ENCODE measurements around the gene INPP4A. TPM values are rescaled to one million over a fixed set of nuclear protein-coding genes. Genes with fewer than 3 reads are reported as not detected.

INPP4A gene
- polyA plus RNA-seq, 1 donor (not counting 4 experiments of a cell fraction or from before 2014, with no cell fraction given): 10.7 TPM

GRCh38 chr2:98571796-98572195 is 127.1 kb downstream of the INPP4A start:
- TF ChIP-seq EZH2 (IDR thresholded peaks at IDR 0.05; ENCODE audit: low read length): no peak
- no peak for TF ChIP-seq CTCF (optimal IDR thresholded peaks at IDR 0.05 in 1 of 3, IDR thresholded peaks at IDR 0.05 in 1 of 3, conservative IDR thresholded peaks at IDR 0.05 in 1 of 3; ENCODE audit: extremely low read depth in 1 of 3, insufficient read depth in 2 of 3, low read length in 3 of 3)
- no peak overlapping the region for H2AFZ ChIP-seq (ENCODE audit: control insufficient read depth, low read length)
- peaks cover 4% of the 10 kb centered on the region for H3K9me1 ChIP-seq (ENCODE audit: control insufficient read depth, extremely low read depth, insufficient read depth, low read length)
- no peak for DNase-seq (ENCODE audit: low read depth, low spot score)
- no peak overlapping the region for H3K4me2 ChIP-seq (ENCODE audit: control insufficient read depth, extremely low read depth, insufficient read depth, low read depth, low read length)
- H3K79me2 ChIP-seq (ENCODE audit: control insufficient read depth, insufficient read depth, low read length): no peaks in the 10 kb centered on the region
- H3K9ac ChIP-seq (ENCODE audit: control insufficient read depth, extremely low read depth, insufficient read depth, low read length): no peak overlapping the region
- H3K9me3 ChIP-seq (ENCODE audit: control insufficient read depth, low read depth, low read length): no peaks in the 10 kb centered on the region
- FAIRE-seq: no peak
- H3K4me1 ChIP-seq (ENCODE audit: control insufficient read depth, extremely low read depth, insufficient read depth, low read length): peaks cover 16% of the 10 kb centered on the region
- dilution Hi-C loops (cut with MboI; ENCODE audit: extremely low pct_ligation_motif_present, low sequenced_read_pairs): no loop called here
- H3K36me3 ChIP-seq (ENCODE audit: control insufficient read depth in 2 of 2, extremely low read depth in 1 of 2, insufficient read depth in 2 of 2, low read length in 2 of 2): peaks cover 8 to 11% of the 10 kb centered on the region in 2 experiments
- H4K20me1 ChIP-seq (ENCODE audit: control insufficient read depth, extremely low read depth, insufficient read depth, low read length): no peaks in the 10 kb centered on the region
- no peak overlapping the region for H3K27ac ChIP-seq (ENCODE audit: control insufficient read depth, insufficient read depth, low read length)
- no peaks in the 10 kb centered on the region for H3K27me3 ChIP-seq (ENCODE audit: control insufficient read depth, extremely low read depth, insufficient read depth, low read length)
- no peak overlapping the region for H3K4me3 ChIP-seq (ENCODE audit: control insufficient read depth in 2 of 3, extremely low read depth in 1 of 3, insufficient read depth in 2 of 3, low read depth in 1 of 3, low read length in 3 of 3)

GRCh38 chr2:98572211-98572610 is 127.6 kb downstream of the INPP4A start:
- dilution Hi-C loops (cut with MboI; ENCODE audit: extremely low pct_ligation_motif_present, low sequenced_read_pairs): no loop called here
- FAIRE-seq (no peak), DNase-seq (ENCODE audit: low read depth, low spot score) (no peak)
- Histone ChIP-seq H4K20me1 (ENCODE audit: control insufficient read depth, extremely low read depth, insufficient read depth, low read length) (no peaks in the 10 kb centered on the region), H3K9me3 (ENCODE audit: control insufficient read depth, low read depth, low read length) (no peaks in the 10 kb centered on the region), H3K27me3 (ENCODE audit: control insufficient read depth, extremely low read depth, insufficient read depth, low read length) (no peaks in the 10 kb centered on the region), H3K27ac (ENCODE audit: control insufficient read depth, insufficient read depth, low read length) (no peak overlapping the region), H3K9me1 (ENCODE audit: control insufficient read depth, extremely low read depth, insufficient read depth, low read length) (peaks cover 4% of the 10 kb centered on the region), H3K4me2 (ENCODE audit: control insufficient read depth, extremely low read depth, insufficient read depth, low read depth, low read length) (no peak overlapping the region), H3K4me3 (ENCODE audit: control insufficient read depth in 2 of 3, extremely low read depth in 1 of 3, insufficient read depth in 2 of 3, low read depth in 1 of 3, low read length in 3 of 3) (no peak overlapping the region), H3K9ac (ENCODE audit: control insufficient read depth, extremely low read depth, insufficient read depth, low read length) (no peak overlapping the region), H2AFZ (ENCODE audit: control insufficient read depth, low read length) (no peak overlapping the region), H3K4me1 (ENCODE audit: control insufficient read depth, extremely low read depth, insufficient read depth, low read length) (peaks cover 16% of the 10 kb centered on the region), H3K79me2 (ENCODE audit: control insufficient read depth, insufficient read depth, low read length) (no peaks in the 10 kb centered on the region), H3K36me3 (ENCODE audit: control insufficient read depth in 2 of 2, extremely low read depth in 1 of 2, insufficient read depth in 2 of 2, low read length in 2 of 2) (peaks cover 8 to 15% of the 10 kb centered on the region in 2 experiments)
- no peak for TF ChIP-seq CTCF (optimal IDR thresholded peaks at IDR 0.05 in 1 of 3, IDR thresholded peaks at IDR 0.05 in 1 of 3, conservative IDR thresholded peaks at IDR 0.05 in 1 of 3; ENCODE audit: extremely low read depth in 1 of 3, insufficient read depth in 2 of 3, low read length in 3 of 3)
- TF ChIP-seq EZH2 (IDR thresholded peaks at IDR 0.05; ENCODE audit: low read length): no peak
